Vagina (tissue), 2 donors: ENCODE data around the gene LCOR.

ENCODE experiments used
- POLR2AphosphoS5 ChIP-seq, 2 donors: sonication (generic); formaldehyde crosslinking; IDR thresholded peaks; one replicate each; pipeline ENCODE4 v1.9.0; 2017; ENCODE audit warnings: antibody characterized with exemption in 2 of 2, mild to moderate bottlenecking in 2 of 2, low read depth in 1 of 2; ENCODE audit not compliant: insufficient read depth in 1 of 2
- TF ChIP-seq, protein P1 (sequence below), 3 experiments: fragments of 450-650 bp in 2 of 3; fragments of 200-600 bp in 1 of 3; sonication (generic) in 1 of 3; IDR thresholded peaks; one replicate each; pipeline ENCODE4 v1.5.1; 2017 to 2019; ENCODE audit warnings: antibody characterized with exemption in 3 of 3, mild to moderate bottlenecking in 2 of 3, moderate library complexity in 2 of 3

GRCh38 chr10:96968682-96969423 lies 136.8 kb downstream of the LCOR start:
- TF ChIP-seq, protein P1, sequence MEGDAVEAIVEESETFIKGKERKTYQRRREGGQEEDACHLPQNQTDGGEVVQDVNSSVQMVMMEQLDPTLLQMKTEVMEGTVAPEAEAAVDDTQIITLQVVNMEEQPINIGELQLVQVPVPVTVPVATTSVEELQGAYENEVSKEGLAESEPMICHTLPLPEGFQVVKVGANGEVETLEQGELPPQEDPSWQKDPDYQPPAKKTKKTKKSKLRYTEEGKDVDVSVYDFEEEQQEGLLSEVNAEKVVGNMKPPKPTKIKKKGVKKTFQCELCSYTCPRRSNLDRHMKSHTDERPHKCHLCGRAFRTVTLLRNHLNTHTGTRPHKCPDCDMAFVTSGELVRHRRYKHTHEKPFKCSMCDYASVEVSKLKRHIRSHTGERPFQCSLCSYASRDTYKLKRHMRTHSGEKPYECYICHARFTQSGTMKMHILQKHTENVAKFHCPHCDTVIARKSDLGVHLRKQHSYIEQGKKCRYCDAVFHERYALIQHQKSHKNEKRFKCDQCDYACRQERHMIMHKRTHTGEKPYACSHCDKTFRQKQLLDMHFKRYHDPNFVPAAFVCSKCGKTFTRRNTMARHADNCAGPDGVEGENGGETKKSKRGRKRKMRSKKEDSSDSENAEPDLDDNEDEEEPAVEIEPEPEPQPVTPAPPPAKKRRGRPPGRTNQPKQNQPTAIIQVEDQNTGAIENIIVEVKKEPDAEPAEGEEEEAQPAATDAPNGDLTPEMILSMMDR (IDR thresholded peaks at IDR 0.05), result no peak
- no peak for TF ChIP-seq POLR2AphosphoS5 (IDR thresholded peaks at IDR 0.05; ENCODE audit: insufficient read depth in 1 of 2, low read depth in 1 of 2)
